ENCODE results near the gene KCNQ5. TPM values are rescaled to one million over a fixed set of nuclear protein-coding genes. Genes with fewer than 3 reads are reported as not detected.
"Not testable (repeated sequence)": the region's sequence is repeated elsewhere in the genome, so short reads cannot be mapped to it uniquely, and the experiment has no call there.

The KCNQ5 gene
- total RNA-seq, 1 experiment from 2014 or later: 13.9 TPM

DNA sequence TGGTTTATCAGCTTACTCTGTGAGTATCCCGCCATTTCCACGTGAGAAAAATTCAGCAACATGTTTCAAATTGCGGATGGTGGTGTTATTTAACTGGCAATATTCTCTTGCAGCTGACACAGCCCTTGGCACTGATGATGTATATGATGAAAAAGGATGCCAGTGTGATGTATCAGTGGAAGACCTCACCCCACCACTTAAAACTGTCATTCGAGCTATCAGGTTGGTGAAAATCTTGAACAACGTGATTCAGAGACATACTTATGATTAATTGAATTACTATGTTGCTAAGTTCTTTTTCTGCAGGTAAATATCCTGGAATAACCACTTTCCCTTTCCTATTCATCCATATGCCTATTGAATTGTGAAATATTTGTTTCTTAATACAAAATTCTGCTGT is 547.8 kb downstream of the KCNQ5 start:
- in situ Hi-C loops (cut with HindIII; ENCODE audit: low pct_unique_long_range_greater_than_20kb, low sequenced_read_pairs): no loop called here

DNA sequence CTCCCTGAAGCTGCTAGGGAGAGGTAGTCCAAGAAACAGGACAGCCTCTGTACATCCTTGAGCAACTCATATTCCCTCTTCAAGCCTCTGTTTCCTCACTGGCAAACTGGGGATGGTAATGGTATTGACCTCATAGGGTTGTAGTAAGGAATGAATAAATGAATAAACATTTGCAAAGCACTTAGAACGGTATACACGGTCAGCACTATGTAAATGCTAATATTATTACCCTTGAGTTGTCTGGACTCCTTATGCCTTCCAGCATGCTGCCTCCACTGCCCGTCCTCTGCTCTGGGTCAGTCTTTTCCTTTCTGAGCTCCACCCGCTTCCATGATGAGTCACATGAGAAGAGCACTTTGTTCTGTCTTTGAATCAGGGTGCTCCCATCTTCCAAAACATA is 552.8 kb downstream of the KCNQ5 start:
- in situ Hi-C loops (cut with HindIII; ENCODE audit: low pct_unique_long_range_greater_than_20kb, low sequenced_read_pairs): no loop called here

More for the DNA sequence above, 547.8 kb downstream of the KCNQ5 start:
- DNase-seq (ENCODE audit: low read depth, low spot score): no peak

DNA sequence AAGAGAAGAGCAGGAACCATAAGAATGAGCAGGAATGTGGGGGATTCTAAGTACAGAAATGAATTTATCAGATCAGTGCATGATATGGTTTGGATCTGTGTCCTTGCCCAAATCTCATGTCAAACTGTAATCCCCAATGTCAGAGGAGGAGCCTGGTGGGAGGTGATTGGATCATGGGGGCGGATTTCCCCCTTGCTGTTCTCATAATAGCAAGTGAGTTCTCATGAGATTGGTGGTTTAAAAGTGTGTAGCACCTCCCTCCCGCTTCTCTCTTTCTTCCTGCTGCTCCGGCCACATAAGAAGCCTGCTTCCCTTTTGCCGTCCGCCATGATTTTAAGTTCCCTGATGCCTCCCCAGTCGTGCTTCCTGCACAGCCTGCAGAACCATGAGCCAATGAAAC is 554.2 kb downstream of the KCNQ5 start:
- in situ Hi-C loops (cut with HindIII; ENCODE audit: low pct_unique_long_range_greater_than_20kb, low sequenced_read_pairs): no loop called here

More for the DNA sequence above, 552.8 kb downstream of the KCNQ5 start:
- DNase-seq (ENCODE audit: low read depth, low spot score): no peak

DNA sequence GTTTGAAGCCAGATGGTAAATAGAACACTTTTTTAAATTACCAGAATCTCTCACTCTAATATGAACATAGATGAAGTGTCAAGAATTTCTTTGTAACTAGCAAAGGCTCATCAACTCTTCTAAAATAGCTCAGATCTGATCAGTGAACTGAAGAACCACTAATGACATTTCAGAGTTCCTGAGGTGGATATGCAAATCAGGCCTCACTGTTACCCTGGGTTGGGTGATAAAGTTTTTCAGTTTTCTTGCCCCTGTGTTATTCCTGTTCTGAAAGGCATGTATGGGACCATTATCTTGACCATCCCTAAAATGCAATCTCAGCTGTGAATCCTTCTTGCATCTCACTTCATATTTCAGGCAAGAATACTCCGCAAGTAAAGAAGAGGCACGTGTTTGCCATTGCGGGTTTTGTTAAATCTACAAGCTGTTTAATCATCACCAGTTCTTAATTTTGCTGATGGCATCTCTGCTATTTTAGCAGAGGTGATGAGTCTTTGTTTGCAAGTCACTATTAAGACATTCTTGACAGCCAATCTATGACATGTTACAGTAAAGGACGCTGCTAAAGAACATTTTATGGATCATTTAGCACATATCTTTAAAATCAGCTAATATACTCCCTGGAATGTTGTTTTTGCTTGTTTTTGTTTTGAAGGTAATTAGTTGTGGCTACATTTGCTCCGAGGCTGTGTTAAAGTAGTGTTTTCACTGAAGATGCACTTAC is 555.5 kb downstream of the KCNQ5 start:
- in situ Hi-C loops (cut with HindIII; ENCODE audit: low pct_unique_long_range_greater_than_20kb, low sequenced_read_pairs): no loop called here
- no peak for DNase-seq (ENCODE audit: low read depth, low spot score)

More for the DNA sequence above, 554.2 kb downstream of the KCNQ5 start:
- DNase-seq (ENCODE audit: low read depth, low spot score): no peak

DNA sequence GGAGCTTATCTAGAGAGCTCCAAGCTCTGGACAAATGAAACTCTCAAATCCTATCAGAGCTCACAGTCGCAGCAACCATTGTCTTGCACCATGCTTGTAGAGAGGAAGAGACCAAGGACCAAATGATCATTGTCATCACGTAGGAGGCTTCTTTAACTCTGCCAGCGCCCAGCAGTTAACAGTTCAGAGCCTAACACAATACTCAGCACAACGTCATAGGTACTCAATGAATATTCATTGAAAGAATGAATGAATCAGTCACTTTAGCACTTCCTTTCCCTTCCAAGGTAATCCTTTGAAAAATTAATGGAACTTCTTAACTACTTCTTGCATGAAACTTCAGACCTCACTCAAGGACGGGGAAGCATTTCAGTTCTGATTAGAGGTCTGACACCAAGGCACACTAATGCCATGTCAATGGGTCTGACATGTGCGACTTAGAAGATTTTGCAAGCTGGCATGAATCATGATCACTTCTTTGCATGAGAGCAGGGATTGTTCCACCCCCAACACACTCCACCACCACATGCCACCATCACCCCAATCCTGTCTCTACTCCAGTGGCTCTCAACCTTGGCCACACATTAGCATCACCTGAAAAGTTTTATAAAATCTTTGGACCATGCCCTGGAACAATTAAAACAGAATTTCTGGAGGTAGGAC is 558.3 kb downstream of the KCNQ5 start:
- in situ Hi-C loops (cut with HindIII; ENCODE audit: low pct_unique_long_range_greater_than_20kb, low sequenced_read_pairs): no loop called here
- DNase-seq (ENCODE audit: low read depth, low spot score): peak; percentile 2

DNA sequence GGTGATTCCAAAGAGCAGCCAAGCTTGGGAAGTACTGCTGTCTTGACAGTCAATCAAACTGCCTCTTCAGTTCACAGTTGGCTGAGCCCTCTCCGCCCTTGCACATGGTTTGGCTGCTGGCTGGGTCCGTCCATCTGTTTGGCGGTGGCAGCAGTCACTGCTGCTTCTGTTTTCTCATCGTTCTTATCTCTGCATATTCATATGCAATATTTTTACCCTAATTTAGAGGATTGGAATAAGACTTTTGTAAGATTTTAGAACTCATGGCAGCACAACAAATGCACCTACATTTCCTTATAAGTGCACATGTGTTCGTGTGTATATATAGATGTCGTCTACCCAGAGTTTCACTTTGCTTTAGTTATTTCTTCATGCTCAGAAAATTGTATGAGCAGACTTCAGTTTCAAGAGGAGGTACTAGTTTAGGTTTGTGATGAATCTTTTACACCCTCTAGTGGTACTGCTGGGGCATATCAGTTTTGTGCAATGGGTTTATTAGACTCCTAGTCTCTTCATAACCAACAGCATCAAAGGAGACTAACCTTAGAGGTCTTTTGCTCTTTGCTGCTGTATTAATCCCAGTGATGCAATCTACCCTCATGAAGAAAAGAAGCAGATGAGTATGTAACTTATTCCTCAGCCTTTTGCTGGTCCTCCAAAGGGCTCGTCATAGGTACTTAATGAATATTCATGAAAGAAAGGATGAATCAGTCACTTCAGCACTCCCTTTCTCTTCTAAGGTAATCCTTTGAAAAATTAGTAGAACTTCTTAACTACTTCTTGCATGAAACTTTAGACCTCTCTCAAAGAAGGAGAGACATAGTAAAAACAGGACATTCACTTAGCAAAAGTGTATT is 559.1 kb downstream of the KCNQ5 start:
- peak; percentile 79 for DNase-seq (ENCODE audit: low read depth, low spot score)
- in situ Hi-C loops (cut with HindIII; ENCODE audit: low pct_unique_long_range_greater_than_20kb, low sequenced_read_pairs): no loop called here

DNA sequence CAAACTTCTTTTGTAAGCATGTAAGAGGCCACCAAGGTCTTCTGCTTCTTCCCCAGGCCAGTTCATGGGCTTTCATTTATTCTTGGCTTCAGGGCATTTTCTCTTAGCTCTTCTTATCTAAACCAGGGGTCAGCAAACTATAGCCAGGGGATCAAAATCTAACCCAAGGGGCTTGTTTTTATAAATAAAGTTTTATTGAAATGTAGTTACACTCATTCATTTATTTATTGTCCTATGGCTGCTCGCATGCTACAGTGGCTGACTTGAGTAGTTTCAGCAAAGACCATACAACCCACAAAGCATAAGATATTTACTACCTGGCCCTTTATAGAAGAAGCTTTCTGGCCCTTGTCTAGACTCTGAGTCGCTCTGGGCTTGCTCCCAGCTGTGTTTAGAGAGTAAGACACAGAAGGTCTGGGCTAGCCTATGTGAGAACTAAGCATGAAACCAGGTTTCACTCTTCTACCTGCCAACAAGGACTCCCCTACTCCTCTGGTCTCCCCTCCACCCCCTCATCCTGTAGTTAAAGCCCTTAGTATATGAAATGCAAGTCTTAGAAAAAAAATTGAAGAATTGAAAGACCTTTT is 560.2 kb downstream of the KCNQ5 start:
- DNase-seq (ENCODE audit: low read depth, low spot score): no peak
- in situ Hi-C loops (cut with HindIII; ENCODE audit: low pct_unique_long_range_greater_than_20kb, low sequenced_read_pairs): no loop called here

DNA sequence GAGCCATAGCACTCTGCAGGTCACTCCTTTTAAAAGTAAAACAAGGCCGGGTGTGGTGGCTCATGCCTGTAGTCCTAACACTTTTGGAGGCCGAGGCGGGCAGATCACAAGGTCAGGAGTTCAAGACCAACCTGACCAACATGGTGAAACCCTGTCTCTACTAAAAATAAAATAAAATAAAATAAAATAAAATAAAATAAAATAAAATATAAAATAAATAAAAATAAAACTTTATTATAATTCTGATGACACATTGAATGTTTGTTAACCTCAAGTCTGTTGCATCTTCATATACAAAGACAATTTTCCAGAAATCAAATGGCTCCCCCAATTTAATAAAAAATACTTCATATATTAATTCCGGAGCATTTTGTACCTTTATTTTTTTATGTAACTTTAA is 571.4 kb downstream of the KCNQ5 start:
- in situ Hi-C loops (cut with HindIII; ENCODE audit: low pct_unique_long_range_greater_than_20kb, low sequenced_read_pairs); DNase-seq (ENCODE audit: low read depth, low spot score): not testable (repeated sequence)

DNA sequence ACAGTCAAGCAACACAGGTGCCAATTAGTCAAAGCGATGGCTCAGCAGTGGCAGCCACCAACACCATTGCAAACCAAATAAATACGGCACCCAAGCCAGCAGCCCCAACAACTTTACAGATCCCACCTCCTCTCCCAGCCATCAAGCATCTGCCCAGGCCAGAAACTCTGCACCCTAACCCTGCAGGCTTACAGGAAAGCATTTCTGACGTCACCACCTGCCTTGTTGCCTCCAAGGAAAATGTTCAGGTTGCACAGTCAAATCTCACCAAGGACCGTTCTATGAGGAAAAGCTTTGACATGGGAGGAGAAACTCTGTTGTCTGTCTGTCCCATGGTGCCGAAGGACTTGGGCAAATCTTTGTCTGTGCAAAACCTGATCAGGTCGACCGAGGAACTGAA is 572.9 kb downstream of the KCNQ5 start:
- in situ Hi-C loops (cut with HindIII; ENCODE audit: low pct_unique_long_range_greater_than_20kb, low sequenced_read_pairs): no loop called here
- DNase-seq (ENCODE audit: low read depth, low spot score): no peak

DNA sequence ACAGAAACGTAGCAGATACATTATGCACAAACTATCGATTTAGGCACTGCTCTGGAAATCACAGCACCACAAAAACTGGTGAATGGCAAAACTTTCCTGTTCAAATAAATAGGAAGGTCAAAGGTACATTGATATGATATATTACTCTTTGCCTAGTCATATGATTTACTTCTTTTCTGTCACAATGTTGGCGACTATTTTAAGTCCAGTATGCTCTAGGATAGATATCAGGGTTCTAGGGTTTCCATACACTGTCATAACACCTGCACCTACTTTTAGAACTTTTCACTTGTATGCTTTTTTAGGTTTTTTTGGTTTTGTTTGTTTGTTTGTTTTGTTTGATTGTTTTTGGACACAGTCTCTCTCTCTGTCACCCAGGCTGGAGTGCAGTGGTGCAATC is 578.4 kb downstream of the KCNQ5 start:
- in situ Hi-C loops (cut with HindIII; ENCODE audit: low pct_unique_long_range_greater_than_20kb, low sequenced_read_pairs): no loop called here
- no peak for DNase-seq (ENCODE audit: low read depth, low spot score)

DNA sequence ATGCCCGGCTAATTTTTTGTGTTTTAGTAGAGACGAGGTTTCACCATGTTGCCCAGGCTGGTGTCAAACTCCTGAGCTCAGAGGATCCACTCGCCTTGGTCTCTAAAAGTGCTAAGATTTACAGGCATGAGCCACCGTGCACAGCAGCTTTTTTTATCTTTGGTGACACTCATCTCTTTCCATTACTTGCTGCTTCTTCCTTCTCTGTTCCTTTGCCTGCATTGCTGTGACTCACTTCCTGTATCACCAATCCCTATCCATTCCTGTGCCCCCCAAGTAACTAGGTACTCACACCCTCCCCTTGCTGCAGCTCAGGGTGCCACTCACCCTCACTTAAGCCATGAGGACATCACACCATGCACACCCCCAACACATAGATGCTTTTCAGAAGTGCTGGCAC is 578.9 kb downstream of the KCNQ5 start:
- DNase-seq (ENCODE audit: low read depth, low spot score): no peak
- in situ Hi-C loops (cut with HindIII; ENCODE audit: low pct_unique_long_range_greater_than_20kb, low sequenced_read_pairs): no loop called here

DNA sequence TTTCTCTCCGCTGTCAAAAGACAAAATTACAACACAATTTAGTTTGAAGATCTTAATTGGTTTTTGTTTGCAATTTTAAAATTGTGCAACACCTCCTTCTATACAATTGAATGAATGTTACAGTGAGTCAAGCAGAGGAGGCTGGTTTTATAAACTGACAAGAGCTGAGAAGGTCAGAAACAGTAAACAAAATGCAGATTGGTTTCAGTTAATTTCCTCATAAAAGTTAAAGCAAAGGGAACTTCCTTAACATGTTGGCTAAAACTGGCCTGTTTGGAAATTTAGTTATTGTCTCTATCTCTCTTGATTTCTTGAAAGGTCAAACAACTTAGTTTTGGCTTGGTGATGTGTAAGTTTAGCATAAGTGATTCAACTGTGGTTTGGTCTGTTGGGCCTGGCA is 581.2 kb downstream of the KCNQ5 start:
- no peak for DNase-seq (ENCODE audit: low read depth, low spot score)
- in situ Hi-C loops (cut with HindIII; ENCODE audit: low pct_unique_long_range_greater_than_20kb, low sequenced_read_pairs): no loop called here

DNA sequence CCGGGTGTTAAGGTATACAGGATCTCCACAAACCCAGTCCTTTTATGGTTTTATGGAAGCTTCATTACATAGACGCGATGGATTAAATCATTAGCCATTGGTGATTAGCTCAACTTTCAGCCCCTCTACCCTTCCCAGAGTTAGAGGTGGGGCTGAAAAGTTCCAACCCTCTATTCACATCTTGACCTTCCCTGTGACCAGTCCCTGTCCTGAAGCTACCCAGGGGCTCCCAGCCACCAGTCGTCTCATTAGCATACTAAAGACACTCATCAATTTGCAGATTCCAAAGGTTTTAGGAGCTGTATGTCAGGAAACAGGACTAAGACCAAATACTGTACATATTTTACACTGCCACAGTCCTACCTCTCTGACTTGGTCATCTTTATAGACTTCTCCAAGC is 582.4 kb downstream of the KCNQ5 start:
- no peak for DNase-seq (ENCODE audit: low read depth, low spot score)
- in situ Hi-C loops (cut with HindIII; ENCODE audit: low pct_unique_long_range_greater_than_20kb, low sequenced_read_pairs): no loop called here

DNA sequence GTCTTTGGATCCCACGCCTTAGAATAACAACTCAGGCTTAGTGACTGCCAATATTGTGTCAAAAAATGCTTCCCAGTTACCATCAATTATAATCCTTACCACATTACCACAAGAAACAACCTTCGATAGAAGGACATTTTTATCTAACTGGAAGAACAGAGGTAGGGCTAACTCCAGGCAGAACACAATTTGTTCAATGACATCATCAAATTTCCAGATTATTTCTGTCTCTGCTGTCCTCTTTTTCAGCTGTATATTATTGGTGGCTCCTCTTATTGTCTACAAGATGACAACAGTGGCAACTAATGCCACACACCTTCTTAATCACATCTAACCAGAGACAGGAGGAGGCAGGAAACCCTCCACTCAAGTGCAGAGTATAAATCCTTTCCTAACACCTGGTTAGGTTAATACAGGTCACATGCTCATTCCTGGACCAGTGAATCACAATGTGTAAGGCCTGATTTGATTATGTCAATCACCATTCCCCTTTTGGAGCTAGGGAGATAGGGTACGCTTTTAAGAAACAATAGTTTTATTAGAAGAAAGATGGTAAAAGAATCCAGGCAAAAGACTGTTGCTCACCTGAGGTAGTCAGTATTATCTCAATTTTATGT is 585.5 kb downstream of the KCNQ5 start:
- no peak for DNase-seq (ENCODE audit: low read depth, low spot score)
- in situ Hi-C loops (cut with HindIII; ENCODE audit: low pct_unique_long_range_greater_than_20kb, low sequenced_read_pairs): no loop called here

DNA sequence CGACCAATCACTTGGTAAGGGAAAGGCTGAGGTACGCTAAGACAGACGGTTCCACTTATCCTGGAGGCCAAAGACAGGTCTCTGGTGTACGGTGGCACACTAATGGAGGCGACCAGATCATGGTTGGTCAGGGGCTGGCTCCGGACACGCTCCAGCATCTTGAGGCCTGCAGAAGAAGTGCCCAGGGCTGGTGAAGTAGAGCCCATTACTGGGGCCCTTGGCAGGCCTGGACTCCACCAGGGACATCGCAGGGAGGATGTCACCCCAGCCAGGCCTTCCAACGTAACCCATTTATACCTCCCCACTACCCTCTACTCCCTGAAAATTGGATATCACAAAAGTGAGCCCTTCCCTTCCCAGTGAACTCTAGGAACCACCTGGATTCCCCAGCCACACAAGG is 587.3 kb downstream of the KCNQ5 start:
- in situ Hi-C loops (cut with HindIII; ENCODE audit: low pct_unique_long_range_greater_than_20kb, low sequenced_read_pairs): no loop called here
- DNase-seq (ENCODE audit: low read depth, low spot score): no peak

DNA sequence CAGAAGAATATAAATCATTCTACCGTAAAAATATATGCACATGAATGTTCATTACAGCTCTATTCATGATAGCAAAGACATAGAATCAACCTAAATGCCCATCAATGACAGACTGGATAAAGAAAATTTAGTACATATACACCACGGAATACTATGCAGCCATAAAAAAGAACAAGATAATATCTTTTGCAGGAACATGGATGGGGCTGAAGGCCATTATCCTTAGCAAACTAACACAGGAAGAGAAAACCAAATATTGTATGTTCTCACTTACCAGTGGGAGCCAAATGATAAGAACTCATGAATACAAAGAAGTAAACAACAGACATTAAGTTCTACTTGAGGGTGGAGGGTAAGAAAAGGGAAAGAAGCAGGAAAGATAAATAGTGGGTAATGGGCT is 595.0 kb downstream of the KCNQ5 start:
- in situ Hi-C loops (cut with HindIII; ENCODE audit: low pct_unique_long_range_greater_than_20kb, low sequenced_read_pairs): no loop called here
- DNase-seq (ENCODE audit: low read depth, low spot score): no peak

DNA sequence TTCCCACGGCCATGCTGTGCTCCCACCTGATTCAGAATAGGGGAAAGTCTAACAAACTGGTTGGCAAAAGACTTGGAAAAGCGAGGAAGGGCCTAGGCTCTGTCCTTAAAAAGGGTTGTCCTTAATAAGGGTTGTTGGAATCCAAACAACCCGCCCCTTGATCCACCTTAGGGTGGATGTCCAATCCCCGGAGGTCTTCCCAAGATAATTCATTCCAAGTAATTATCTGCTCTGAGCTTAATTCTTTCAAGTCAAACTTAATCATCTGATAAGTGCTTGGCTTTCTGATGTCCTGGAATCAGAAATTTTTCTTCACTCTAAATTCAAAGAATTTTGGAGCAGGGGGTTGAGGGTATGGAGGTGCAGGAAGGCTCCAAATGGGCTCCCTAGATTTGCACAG is 603.5 kb downstream of the KCNQ5 start, which contains the start of gene KHDC1L:
Gene KHDC1L (minus strand): TSS at position 101 of the 400 bp plus-strand sequence. CDS start 88 bp downstream, at position 13.
- in situ Hi-C loops (cut with HindIII; ENCODE audit: low pct_unique_long_range_greater_than_20kb, low sequenced_read_pairs): no loop called here
- DNase-seq (ENCODE audit: low read depth, low spot score): no peak

All from SK-MEL-5 (cell line).